Spleen (tissue), 7 donors: Measurements from ENCODE around the gene SEC23A.

Source experiments
- CTCF ChIP-seq, 11 experiments: fragments of 200-600 bp in 7 of 11; fragments of 450-650 bp in 4 of 11; sonication (generic) in 4 of 11; IDR thresholded peaks in 8 of 11; conservative IDR thresholded peaks in 3 of 11; 1 replicate in 7 of 11; 2 replicates in 4 of 11; pipeline versions ENCODE4 v1.4.0 to v1.8.0; 2016 to 2021; ENCODE audit warnings: antibody characterized with exemption in 11 of 11, inconsistent platforms in 4 of 11, mild to moderate bottlenecking in 1 of 11
- POLR2A ChIP-seq, 3 donors: fragments of 450-650 bp; IDR thresholded peaks; one replicate each; pipeline ENCODE4 v1.5.1; 2017; ENCODE audit warnings: antibody characterized with exemption in 3 of 3, mild to moderate bottlenecking in 1 of 3
- donor health status: DM: no; HTN: no; CAD: no; lungs with moderate emphysema.
- donor health status: DM: no; HTN: no; CAD: no.
- donor health status: DM: no; HTN: no; CAD: no.

DNA sequence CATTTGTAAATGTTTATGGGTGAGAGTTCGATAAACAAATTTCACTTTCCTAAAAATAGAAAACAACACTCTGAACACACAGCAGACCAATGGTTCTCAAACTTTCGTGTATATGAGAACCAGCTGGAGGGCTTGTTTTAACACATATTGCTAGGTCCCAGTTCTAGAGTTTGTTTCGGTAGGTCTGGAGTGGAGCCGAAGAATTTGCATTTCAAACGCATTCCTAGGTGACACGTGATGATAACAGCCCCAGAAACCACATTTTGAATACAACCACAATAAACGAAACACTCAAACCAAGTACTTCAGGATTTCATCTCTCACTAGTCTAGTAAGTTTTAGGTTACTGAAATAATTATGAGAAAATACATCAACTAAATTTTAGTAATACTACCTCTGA lies 17.1 kb downstream of the SEC23A start:
- TF ChIP-seq CTCF (IDR thresholded peaks at IDR 0.05 in 8 of 11, conservative IDR thresholded peaks at IDR 0.05 in 3 of 11) = no peak
- TF ChIP-seq POLR2A (IDR thresholded peaks at IDR 0.05) = no peak
